HL-60/S4 treated with retinoic acid at 250 ng/mL for 4 days and 3 days (cell line): Measurements from ENCODE around the gene CFAP107.

Experiments used
- in situ Hi-C: fragments of 300-500 bp; cut with MboI; formaldehyde crosslinking; loops from 2 replicates; pipeline ENCODE4 v1.7.0; 2022; ENCODE audit warnings: low sequenced_read_pairs

Gene CFAP107

GRCh38 chr1:12739613-12740012, 6.4 kb upstream of the CFAP107 start:
- in situ Hi-C loops = no loop called here

GRCh38 chr1:12741946-12742345, 4.1 kb upstream of the CFAP107 start:
- in situ Hi-C loops = no loop called here

- in situ Hi-C loops = no loop called here
Observed at GRCh38 chr1:12745126-12745991, 641 bp upstream of the CFAP107 start.

- in situ Hi-C loops = no loop called here
Observed at GRCh38 chr1:12748778-12749355, 2.9 kb downstream of the CFAP107 start.

- in situ Hi-C loops = no loop called here
Observed at GRCh38 chr1:12754738-12755137, 8.7 kb downstream of the CFAP107 start.

GRCh38 chr1:12756273-12756672, 10.3 kb downstream of the CFAP107 start:
- in situ Hi-C loops = no loop called here

GRCh38 chr1:12756768-12757413, 10.9 kb downstream of the CFAP107 start:
- in situ Hi-C loops = no loop called here

GRCh38 chr1:12757836-12758235, 11.8 kb downstream of the CFAP107 start:
- in situ Hi-C loops = no loop called here

GRCh38 chr1:12760256-12760795, 14.3 kb downstream of the CFAP107 start:
- in situ Hi-C loops = no loop called here

GRCh38 chr1:12761781-12762180, 15.8 kb downstream of the CFAP107 start:
- in situ Hi-C loops = no loop called here

- in situ Hi-C loops = no loop called here
Observed at GRCh38 chr1:12762766-12763165, 16.8 kb downstream of the CFAP107 start.

- in situ Hi-C loops = no loop called here
Observed at GRCh38 chr1:12763479-12763878, 17.5 kb downstream of the CFAP107 start.

- in situ Hi-C loops = no loop called here
Observed at GRCh38 chr1:12764016-12764415, 18.0 kb downstream of the CFAP107 start.

GRCh38 chr1:12769031-12769430, 23.0 kb downstream of the CFAP107 start:
- in situ Hi-C loops = no loop called here

GRCh38 chr1:12769976-12770505, 24.0 kb downstream of the CFAP107 start:
- in situ Hi-C loops = no loop called here

- in situ Hi-C loops = no loop called here
Observed at GRCh38 chr1:12770620-12771019, 24.6 kb downstream of the CFAP107 start.

GRCh38 chr1:12771186-12771585, 25.2 kb downstream of the CFAP107 start:
- in situ Hi-C loops = no loop called here

GRCh38 chr1:12772520-12772919, 26.5 kb downstream of the CFAP107 start:
- in situ Hi-C loops = no loop called here

- in situ Hi-C loops = no loop called here
Observed at GRCh38 chr1:12773438-12773837, 27.4 kb downstream of the CFAP107 start, which contains the start of gene PRAMEF12. PRAMEF12 (plus strand) TSS chr1:12773738; CDS start chr1:12774868, 1,130 bp downstream.

GRCh38 chr1:12774801-12775345, 28.9 kb downstream of the CFAP107 start:
- in situ Hi-C loops = no loop called here

- in situ Hi-C loops = no loop called here
Observed at GRCh38 chr1:12775443-12775842, 29.4 kb downstream of the CFAP107 start.
